SK-N-SH (cell line): Measurements from ENCODE around the gene ASTE1. TPM values are rescaled to one million over a fixed set of nuclear protein-coding genes. Genes with fewer than 3 reads are reported as not detected.

Experiments
- CTCF ChIA-PET: fragments of 300-600, 350-600 bp; formaldehyde crosslinking; extraction: SDS; loops from one replicate; lab custom pipeline; 2021; lab: Yijun Ruan, JAX
- POLR2A ChIA-PET: fragments of 350-600 bp; sonication (Branson Sonifier 250); formaldehyde crosslinking; extraction: SDS; loops from one replicate; lab custom pipeline; 2020; ENCODE audit warnings: antibody characterized with exemption, inconsistent platforms; lab: Yijun Ruan, JAX
- DNase-seq: peaks from one replicate; pipeline ENCODE4 v3.0.0; 2012
- H2AFZ ChIP-seq: fragments of 200-600 bp; sonication (generic); 2 replicates; pipeline ENCODE4 v1.8.1; 2016; ENCODE audit warnings: antibody characterized with exemption, mild to moderate bottlenecking, low read depth
- H3F3A ChIP-seq: fragments of 200-600 bp; sonication (generic); replicated peaks from 2 replicates; pipeline ENCODE3; 2016; ENCODE audit warnings: antibody characterized with exemption, mild to moderate bottlenecking; ENCODE audit not compliant: insufficient read depth
- H3K27ac ChIP-seq, 2 experiments: fragments of 200-500 bp in 1 of 2; fragments of 200-600 bp in 1 of 2; sonication (Bioruptor generic) in 1 of 2; sonication (generic), shearing (Covaris generic) in 1 of 2; 2 replicates each; pipeline versions ENCODE4 v1.5.1 to v1.6.1; 2014 to 2016; ENCODE audit warnings: low read depth in 2 of 2, inconsistent platforms in 1 of 2, low read length in 1 of 2, mild to moderate bottlenecking in 1 of 2, mixed read lengths in 1 of 2
- H3K27me3 ChIP-seq: fragments of 200-600 bp; sonication (generic), shearing (Covaris generic); 2 replicates; pipeline ENCODE4 v1.6.1; 2016; ENCODE audit warnings: mixed run types; ENCODE audit not compliant: insufficient read depth
- H3K36me3 ChIP-seq, 2 experiments: fragments of 200-500 bp in 1 of 2; fragments of 200-600 bp in 1 of 2; sonication (Bioruptor generic) in 1 of 2; sonication (generic) in 1 of 2; replicated peaks in 1 of 2; 2 replicates each; pipeline versions ENCODE3 to v1.5.1; 2014 to 2016; ENCODE audit warnings: low read length in 1 of 2, mild to moderate bottlenecking in 1 of 2; ENCODE audit not compliant: insufficient read depth in 2 of 2, control insufficient read depth in 1 of 2
- H3K4me1 ChIP-seq, 2 experiments: fragments of 200-500 bp in 1 of 2; fragments of 200-600 bp in 1 of 2; sonication (Bioruptor generic) in 1 of 2; sonication (generic), shearing (Covaris generic) in 1 of 2; 2 replicates each; pipeline versions ENCODE4 v1.5.1 to v1.6.1; 2014 to 2016; ENCODE audit warnings: low read depth in 1 of 2, low read length in 1 of 2, mixed run types in 1 of 2; ENCODE audit not compliant: insufficient read depth in 2 of 2, control insufficient read depth in 1 of 2
- H3K4me2 ChIP-seq: fragments of 200-600 bp; sonication (generic), shearing (Covaris generic); 2 replicates; pipeline ENCODE4 v1.6.1; 2017; ENCODE audit warnings: mixed run types
- H3K4me3 ChIP-seq, 2 experiments: fragments of 200-500 bp in 1 of 2; fragments of 200-600 bp in 1 of 2; sonication (Bioruptor generic) in 1 of 2; sonication (generic), shearing (Covaris generic) in 1 of 2; 2 replicates each; pipeline versions ENCODE4 v1.5.1 to v1.8.1; 2014 to 2016; ENCODE audit warnings: low read depth in 2 of 2, inconsistent platforms in 1 of 2, low read length in 1 of 2, mild to moderate bottlenecking in 1 of 2, mixed read lengths in 1 of 2, moderate library complexity in 1 of 2
- H3K79me2 ChIP-seq: fragments of 200-600 bp; sonication (generic); 2 replicates; pipeline ENCODE4 v1.8.1; 2017; ENCODE audit warnings: mild to moderate bottlenecking; ENCODE audit not compliant: insufficient read depth
- H3K9ac ChIP-seq: fragments of 200-600 bp; sonication (generic); 2 replicates; pipeline ENCODE4 v1.6.1; 2017; ENCODE audit warnings: mixed run types
- H3K9me2 ChIP-seq: fragments of 200-600 bp; sonication (generic); 2 replicates; pipeline ENCODE4 v1.6.1; 2017; ENCODE audit warnings: mixed run types
- H3K9me3 ChIP-seq: fragments of 200-600 bp; sonication (generic); 2 replicates; pipeline ENCODE4 v1.6.1; 2017; ENCODE audit warnings: mixed run types, mild to moderate bottlenecking, moderate library complexity
- H4K20me1 ChIP-seq: fragments of 200-600 bp; sonication (generic); 2 replicates; pipeline ENCODE4 v1.6.1; 2017; ENCODE audit warnings: mild to moderate bottlenecking, mixed run types; ENCODE audit not compliant: insufficient read depth
- CHD2 ChIP-seq: fragments of 150-350 bp; IDR thresholded peaks from 2 replicates; pipeline ENCODE4 v1.6.1; 2018; ENCODE audit warnings: low read length; ENCODE audit not compliant: partially characterized antibody
- ELF1 ChIP-seq: IDR thresholded peaks from 2 replicates; pipeline ENCODE4 v1.4.0; 2012
- EP300 ChIP-seq, 2 experiments: IDR thresholded peaks; 2 replicates each; pipeline versions ENCODE4 v1.4.0 to v1.6.1; 2012; ENCODE audit warnings: borderline replicate concordance in 1 of 2, low read depth in 1 of 2, low read length in 1 of 2
- EZH2phosphoT487 ChIP-seq: fragments of 200-600 bp; sonication (generic); IDR thresholded peaks from 2 replicates; pipeline ENCODE4 v1.6.1; 2017; ENCODE audit warnings: low read depth, mixed run types, mild to moderate bottlenecking, antibody characterized with exemption, moderate library complexity, borderline replicate concordance
- FOXJ3 ChIP-seq: sonication (generic); formaldehyde crosslinking; IDR thresholded peaks from 2 replicates; pipeline ENCODE4 v1.5.1; 2020; ENCODE audit warnings: mild to moderate bottlenecking, missing genetic modification reagents
- FOXM1 ChIP-seq: IDR thresholded peaks from 2 replicates; pipeline ENCODE4 v1.4.0; 2012; ENCODE audit warnings: low read depth, mild to moderate bottlenecking
- GATA2 ChIP-seq: sonication (generic); formaldehyde crosslinking; IDR thresholded peaks from 2 replicates; pipeline ENCODE4 v1.5.0; 2020; ENCODE audit warnings: mild to moderate bottlenecking, missing genetic modification reagents
- IRF3 ChIP-seq: fragments of 150-350 bp; IDR thresholded peaks from 2 replicates; pipeline ENCODE4 v1.6.1; 2016; ENCODE audit warnings: mild to moderate bottlenecking, low read depth, low read length
- MEF2A ChIP-seq: IDR thresholded peaks from 2 replicates; pipeline ENCODE4 v1.4.0; 2012; ENCODE audit warnings: low read depth, borderline replicate concordance
- NFIC ChIP-seq: IDR thresholded peaks from 2 replicates; pipeline ENCODE4 v1.4.0; 2012; ENCODE audit warnings: borderline replicate concordance
- NRF1 ChIP-seq: IDR thresholded peaks from 2 replicates; pipeline ENCODE4 v1.6.1; 2012; ENCODE audit warnings: low read depth, mild to moderate bottlenecking, low read length
- RAD21 ChIP-seq: IDR thresholded peaks from 2 replicates; pipeline ENCODE4 v1.6.1; 2012; ENCODE audit warnings: mild to moderate bottlenecking, low read length
- RFX5 ChIP-seq: IDR thresholded peaks from 2 replicates; pipeline ENCODE4 v1.6.1; 2012; ENCODE audit warnings: mild to moderate bottlenecking, improper control_type of control experiment, low read length
- RXRA ChIP-seq: IDR thresholded peaks from 2 replicates; pipeline ENCODE4 v1.4.0; 2012; ENCODE audit warnings: low read depth, mild to moderate bottlenecking, borderline replicate concordance
- TAF1 ChIP-seq: IDR thresholded peaks from 2 replicates; pipeline ENCODE4 v1.6.1; 2012; ENCODE audit warnings: low read depth, mild to moderate bottlenecking, low read length, moderate library complexity, borderline replicate concordance
- TEAD4 ChIP-seq: IDR thresholded peaks from 2 replicates; pipeline ENCODE4 v1.4.0; 2012; ENCODE audit warnings: mild to moderate bottlenecking, borderline replicate concordance; ENCODE audit not compliant: insufficient read depth
- YY1 ChIP-seq: IDR thresholded peaks from 2 replicates; pipeline ENCODE4 v1.4.0; 2012; ENCODE audit warnings: low read depth, mild to moderate bottlenecking
- ZBTB33 ChIP-seq: IDR thresholded peaks from 2 replicates; pipeline ENCODE4 v1.4.0; 2012; ENCODE audit warnings: low read depth, borderline replicate concordance
- WGBS: methylation state at CpG from one replicate; pipeline ENCODE4 v1.1.6; 2017; ENCODE audit warnings: low lambda C conversion rate; 5-methylcytosine and 5-hydroxymethylcytosine counted together
- polyA plus RNA-seq, 3 experiments: library from polyadenylated mRNA; depleted of rRNA; stranded (reverse); fragments of >200 nt; gene quantifications; 2 replicates each; pipeline ENCODE4 v1.2.3, GENCODE V29; 2012
- TF ChIP-seq, protein P1 (sequence below): fragments of 150-350 bp; IDR thresholded peaks from 2 replicates; pipeline ENCODE4 v1.6.1; 2017; ENCODE audit warnings: antibody characterized with exemption, low read length, low read depth, borderline replicate concordance
- TF ChIP-seq, protein P2 (sequence below): IDR thresholded peaks from 2 replicates; pipeline ENCODE4 v1.4.0; 2012; ENCODE audit warnings: low read depth, borderline replicate concordance
- TF ChIP-seq, protein P3 (sequence below): IDR thresholded peaks from 2 replicates; pipeline ENCODE4; 2012

The ASTE1 gene
- polyA plus RNA-seq, 1 of the 3 experiments (the other 2 are of a cell fraction): 3.5 TPM

GRCh38 chr3:131026321-131027151 is at the start of gene ASTE1, which contains the start of gene NEK11 (continued):
- TF ChIP-seq FOXJ3 (no peak), CHD2 (peak; percentile 75), FOXM1 (no peak), RAD21 (no peak), RFX5 (no peak), EP300 (IDR thresholded peaks at IDR 0.05; ENCODE audit: borderline replicate concordance in 1 of 2, low read depth in 1 of 2, low read length in 1 of 2) (no peak), IRF3 (no peak), YY1 (0 out of 2 replicates have a peak, but pooled peaks have one; percentile 52), TEAD4 (no peak), RXRA (no peak), ELF1 (peak; percentile 99)
- TF ChIP-seq, protein P1, sequence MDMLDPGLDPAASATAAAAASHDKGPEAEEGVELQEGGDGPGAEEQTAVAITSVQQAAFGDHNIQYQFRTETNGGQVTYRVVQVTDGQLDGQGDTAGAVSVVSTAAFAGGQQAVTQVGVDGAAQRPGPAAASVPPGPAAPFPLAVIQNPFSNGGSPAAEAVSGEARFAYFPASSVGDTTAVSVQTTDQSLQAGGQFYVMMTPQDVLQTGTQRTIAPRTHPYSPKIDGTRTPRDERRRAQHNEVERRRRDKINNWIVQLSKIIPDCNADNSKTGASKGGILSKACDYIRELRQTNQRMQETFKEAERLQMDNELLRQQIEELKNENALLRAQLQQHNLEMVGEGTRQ: no peak
- TF ChIP-seq, protein P2, sequence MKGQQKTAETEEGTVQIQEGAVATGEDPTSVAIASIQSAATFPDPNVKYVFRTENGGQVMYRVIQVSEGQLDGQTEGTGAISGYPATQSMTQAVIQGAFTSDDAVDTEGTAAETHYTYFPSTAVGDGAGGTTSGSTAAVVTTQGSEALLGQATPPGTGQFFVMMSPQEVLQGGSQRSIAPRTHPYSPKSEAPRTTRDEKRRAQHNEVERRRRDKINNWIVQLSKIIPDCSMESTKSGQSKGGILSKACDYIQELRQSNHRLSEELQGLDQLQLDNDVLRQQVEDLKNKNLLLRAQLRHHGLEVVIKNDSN: no peak

- H3K9me2 ChIP-seq: no peaks in the 10 kb centered on the region
- ChIA-PET POLR2A (no interaction called here), CTCF (interaction anchor here (1.5 to 2.5 kb wide), 2 partner anchors 23 to 66 kb away, joined by 4 to 7 read pairs; no protein-coding TSS in a partner anchor)
- 74% methylated on average over 4 of the region's 4 CpGs for WGBS
- no peak for DNase-seq
- H3K4me3 ChIP-seq: no peak overlapping the region
- no peak overlapping the region for H3K27ac ChIP-seq
- H3K79me2 ChIP-seq: no peaks in the 10 kb centered on the region
- H3K4me1 ChIP-seq: peaks cover 7 to 11% of the 10 kb centered on the region in 2 experiments; a peak in 2 of 4 replicates
- no peaks in the 10 kb centered on the region for H3K36me3 ChIP-seq
- no peak overlapping the region for H3K4me2 ChIP-seq
- H3K27me3 ChIP-seq: no peaks in the 10 kb centered on the region
- H2AFZ ChIP-seq: no peak overlapping the region
- H3K9me3 ChIP-seq: no peaks in the 10 kb centered on the region
- no peaks in the 10 kb centered on the region for H4K20me1 ChIP-seq
- H3F3A ChIP-seq: peaks cover 5% of the 10 kb centered on the region
- H3K9ac ChIP-seq: no peak overlapping the region
- no peak for TF ChIP-seq FOXJ3
- TF ChIP-seq TEAD4: no peak
- TF ChIP-seq RFX5: no peak
- TF ChIP-seq IRF3: no peak
- no peak for TF ChIP-seq GATA2 (CRISPR knock-in tag)
- TF ChIP-seq, protein P1: no peak
- TF ChIP-seq EZH2phosphoT487: no peak
- TF ChIP-seq NRF1: no peak
- TF ChIP-seq ZBTB33: no peak
- TF ChIP-seq TAF1: no peak
- TF ChIP-seq MEF2A: no peak
- TF ChIP-seq, protein P3, sequence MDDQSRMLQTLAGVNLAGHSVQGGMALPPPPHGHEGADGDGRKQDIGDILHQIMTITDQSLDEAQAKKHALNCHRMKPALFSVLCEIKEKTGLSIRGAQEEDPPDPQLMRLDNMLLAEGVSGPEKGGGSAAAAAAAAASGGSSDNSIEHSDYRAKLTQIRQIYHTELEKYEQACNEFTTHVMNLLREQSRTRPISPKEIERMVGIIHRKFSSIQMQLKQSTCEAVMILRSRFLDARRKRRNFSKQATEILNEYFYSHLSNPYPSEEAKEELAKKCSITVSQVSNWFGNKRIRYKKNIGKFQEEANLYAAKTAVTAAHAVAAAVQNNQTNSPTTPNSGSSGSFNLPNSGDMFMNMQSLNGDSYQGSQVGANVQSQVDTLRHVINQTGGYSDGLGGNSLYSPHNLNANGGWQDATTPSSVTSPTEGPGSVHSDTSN: no peak
- no peak for TF ChIP-seq NFIC
Measured at GRCh38 chr3:131075632-131076328, 49.2 kb upstream of the ASTE1 start.
